ENCODE results near the gene GNAI2.
"Not testable (repeated sequence)": the region's sequence is repeated elsewhere in the genome, so short reads cannot be mapped to it uniquely, and the experiment has no call there.

The GNAI2 gene

DNA sequence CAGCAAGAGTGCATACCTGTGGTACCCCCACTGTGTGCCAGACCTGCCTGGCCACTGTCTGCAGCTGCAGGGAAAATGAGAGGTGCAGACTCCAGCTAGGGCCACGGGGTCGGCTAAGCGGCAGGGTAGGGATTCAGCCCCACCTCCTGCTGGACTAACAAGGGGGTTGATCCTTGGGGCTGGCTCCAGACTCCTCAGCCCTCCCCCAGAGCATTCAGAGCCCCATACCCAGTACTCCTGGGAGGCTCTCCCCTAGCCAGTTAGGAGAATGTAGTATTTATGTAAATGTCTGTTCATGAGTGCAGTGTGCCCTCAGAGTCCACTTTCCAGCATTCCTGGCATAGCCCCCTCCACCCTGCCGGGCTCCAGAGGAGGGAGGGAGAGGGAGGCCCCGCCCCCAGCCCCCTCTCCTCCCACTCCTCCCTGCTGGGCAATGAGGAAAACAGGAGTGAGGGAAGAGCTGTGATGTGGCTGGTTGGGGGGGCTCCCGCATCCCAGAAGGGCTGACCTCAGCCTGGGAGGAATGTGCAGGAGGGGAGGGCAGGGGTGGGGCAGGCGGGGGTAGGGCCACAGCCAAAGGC, 28.5 kb downstream of the GNAI2 start:
- peak; percentile 93 for DNase-seq (ENCODE audit: low read depth, low spot score)

DNA sequence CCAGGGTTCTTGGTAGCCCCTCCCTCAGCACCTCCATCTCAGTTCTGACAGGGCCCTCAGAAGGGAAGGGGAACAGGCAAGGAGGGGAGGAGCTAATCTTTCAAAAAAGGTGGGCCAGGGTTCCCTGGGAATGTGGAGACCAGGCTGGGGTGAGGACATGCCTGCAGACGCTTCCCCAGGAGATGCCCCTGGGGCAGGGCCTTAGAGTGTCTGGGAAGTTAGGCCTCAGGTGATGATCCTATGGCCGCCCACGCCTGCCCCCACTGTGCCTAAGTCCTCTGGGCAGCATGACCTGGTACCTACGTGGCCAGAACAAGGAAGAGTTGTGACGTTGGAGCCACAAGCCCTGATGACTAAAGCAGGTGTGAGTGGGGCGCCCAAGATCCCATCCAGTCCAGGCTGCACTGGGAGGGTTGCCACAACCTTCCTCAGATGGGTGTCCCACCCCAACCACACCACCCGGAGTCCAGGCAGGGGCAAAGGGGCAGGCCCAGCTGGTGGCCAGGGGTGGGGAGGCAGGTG, 29.0 kb downstream of the GNAI2 start:
- DNase-seq (ENCODE audit: low read depth, low spot score), result no peak

DNA sequence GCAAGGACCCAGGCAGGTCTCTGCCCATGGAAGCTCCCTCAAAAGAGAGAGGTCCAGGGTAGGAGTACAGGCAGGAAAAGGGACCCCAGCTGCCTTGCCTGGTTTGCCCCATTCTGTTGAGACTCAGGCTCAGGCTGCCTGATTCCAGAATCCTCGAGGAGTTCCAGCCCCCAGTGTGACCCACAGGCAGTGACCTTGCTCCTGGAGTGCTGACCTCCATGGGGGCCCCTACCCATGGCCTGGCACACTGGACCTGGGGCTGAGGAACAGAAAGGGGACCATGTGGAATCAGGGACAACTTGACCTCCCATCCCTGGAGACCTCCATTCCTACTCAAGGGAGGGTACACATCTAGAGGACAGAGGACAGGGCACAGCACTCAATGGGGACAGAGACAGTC, 29.6 kb downstream of the GNAI2 start:
- no peak for DNase-seq (ENCODE audit: low read depth, low spot score)

DNA sequence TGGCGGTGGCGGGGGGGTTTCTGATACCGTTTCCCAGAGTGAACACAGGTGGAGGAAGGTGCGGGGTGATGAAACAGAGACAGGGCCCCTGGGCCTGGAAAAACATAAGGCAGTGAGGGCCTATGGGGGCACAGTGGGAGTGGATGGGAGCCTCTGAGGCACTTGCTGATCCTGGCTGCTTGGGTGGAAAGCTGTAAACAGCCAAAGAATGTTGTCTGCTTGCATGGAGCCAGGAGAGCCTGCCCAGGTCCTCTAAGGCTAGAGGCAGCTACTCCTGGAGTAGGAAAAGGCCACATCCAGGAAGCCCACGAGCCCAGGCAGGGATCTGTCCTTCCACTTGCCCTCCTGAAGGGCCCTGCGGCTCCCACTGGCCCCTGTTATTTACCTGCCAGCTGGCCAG, 30.0 kb downstream of the GNAI2 start:
- DNase-seq (ENCODE audit: low read depth, low spot score), result no peak

DNA sequence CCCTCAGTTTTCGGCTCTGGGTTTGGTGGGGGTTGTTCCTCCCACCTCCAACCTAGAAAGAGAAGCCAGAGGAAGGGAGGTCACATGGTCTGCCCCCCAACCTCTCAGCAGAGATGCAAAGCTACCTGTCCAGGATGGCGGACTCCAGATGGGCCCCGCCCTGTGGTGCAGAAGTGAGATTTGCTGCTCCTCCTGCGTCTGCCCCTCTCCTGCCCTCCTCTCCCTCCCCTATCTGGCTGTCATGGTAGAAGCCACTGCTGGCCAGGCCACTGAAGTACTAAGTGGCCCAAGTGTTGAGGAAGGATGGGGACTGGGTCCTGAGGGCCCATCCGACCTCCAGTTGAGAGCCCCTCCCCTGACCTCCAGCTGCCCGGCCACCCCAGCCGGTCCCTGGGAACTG, 30.8 kb downstream of the GNAI2 start:
- no peak for DNase-seq (ENCODE audit: low read depth, low spot score)

DNA sequence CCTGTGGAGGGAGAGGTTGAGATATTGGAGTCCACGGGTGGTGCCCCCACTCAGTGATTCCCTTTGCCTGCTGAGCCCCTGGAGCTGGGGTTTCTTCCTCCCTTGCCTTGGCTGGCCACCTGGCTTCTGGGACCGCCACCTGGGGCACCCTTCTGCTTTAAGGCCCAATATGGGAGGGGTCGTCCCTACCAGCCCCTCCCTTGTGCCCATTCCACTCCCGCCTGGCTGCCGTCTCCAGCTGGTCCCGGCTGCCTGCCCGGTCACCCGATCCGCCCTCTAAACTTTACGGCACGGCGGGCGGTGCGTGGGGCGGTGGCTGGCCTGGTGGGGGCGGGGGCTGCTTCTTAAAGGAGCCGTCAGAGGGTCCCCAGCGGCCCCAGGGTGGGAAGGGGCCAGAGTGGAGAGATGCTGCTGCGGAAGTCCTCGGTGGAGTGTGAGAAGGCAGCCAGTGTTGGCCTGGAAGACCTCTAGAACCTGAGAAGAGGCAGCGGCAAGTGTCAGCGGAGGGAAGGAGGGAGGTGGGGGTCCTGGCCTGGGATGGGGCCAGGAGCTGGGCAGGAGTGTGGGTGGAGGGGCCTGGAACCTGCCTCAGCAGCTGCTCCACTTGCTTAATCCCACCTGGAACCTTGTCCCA, 31.4 kb downstream of the GNAI2 start:
- no peak for DNase-seq (ENCODE audit: low read depth, low spot score)

DNA sequence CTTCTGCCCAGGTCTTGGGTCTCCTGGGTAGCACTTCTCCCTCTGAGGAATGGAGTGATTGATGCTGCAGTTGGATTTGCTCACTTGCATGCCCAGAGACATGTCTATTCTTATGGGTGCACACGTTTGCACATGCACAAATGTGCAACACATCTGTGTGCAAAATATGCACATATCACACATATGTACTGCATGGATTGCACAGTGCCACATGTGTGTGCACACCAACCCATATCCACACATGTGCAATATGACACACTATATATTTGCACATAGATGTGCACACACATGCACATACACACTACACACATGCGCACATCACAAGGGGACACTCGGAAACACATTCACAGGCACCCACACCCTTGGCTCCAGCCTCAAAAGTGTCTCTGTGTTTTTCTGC, 32.3 kb downstream of the GNAI2 start:
- no peak for DNase-seq (ENCODE audit: low read depth, low spot score)

DNA sequence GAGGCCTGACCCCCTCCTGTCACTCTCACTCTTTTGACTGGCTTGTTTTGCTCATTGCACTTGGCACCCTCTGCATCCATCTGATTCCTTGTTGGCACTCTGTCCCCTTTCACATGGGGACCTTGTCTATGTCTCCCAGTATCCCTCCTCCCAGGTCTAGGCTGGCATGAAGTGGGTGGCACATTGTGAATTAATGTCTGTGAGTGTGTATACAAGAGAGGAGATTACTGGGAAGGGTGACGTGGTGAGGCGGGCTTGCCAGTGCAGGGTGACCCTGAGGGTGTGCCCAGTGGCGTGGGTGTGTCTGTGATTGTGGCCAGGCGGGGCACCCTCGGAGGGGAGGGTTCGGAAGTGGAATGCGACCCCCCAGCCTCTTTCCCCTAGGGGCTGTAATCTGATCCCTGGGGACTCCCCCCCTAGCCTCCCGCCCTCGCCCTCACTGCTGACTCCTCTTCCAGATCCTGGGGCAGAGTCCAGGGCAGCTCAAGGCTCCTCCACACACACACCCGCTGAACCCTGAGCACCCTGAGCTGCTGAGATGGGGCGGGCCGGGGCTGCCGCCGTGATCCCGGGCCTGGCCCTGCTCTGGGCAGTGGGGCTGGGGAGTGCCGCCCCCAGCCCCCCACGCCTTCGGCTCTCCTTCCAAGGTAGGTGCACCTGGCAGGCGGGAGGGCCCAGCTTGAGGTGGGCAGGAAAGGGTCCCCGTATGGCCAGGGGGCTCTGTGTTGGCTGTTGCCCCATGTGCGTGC, 32.9 kb downstream of the GNAI2 start, which contains the start of gene SEMA3B:
TSS of gene SEMA3B (plus strand) at position 445 of the 749 bp plus-strand sequence. CDS start at position 539, 94 bp downstream.
- no peak for DNase-seq (ENCODE audit: low read depth, low spot score)

DNA sequence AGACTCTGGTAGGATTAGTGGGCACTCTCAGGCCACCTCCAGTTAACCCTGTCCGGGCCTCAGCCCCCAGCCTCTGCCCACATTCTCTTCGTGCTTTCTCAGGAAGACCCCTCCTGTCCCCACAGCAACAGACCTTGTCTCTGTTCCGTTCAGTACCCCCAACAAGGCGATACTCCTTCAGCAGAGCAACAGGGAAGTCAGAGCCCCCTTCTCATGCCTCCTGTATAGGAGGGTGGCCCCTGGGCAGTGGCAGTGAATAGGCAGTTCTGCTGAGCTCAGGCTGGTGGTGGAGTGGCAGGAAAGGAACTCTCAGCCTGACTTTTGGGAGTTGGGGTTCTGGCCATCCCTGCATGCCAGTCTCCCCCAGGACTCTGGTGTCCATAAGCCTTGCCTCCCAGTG, 33.5 kb downstream of the GNAI2 start:
- DNase-seq (ENCODE audit: low read depth, low spot score), result no peak

DNA sequence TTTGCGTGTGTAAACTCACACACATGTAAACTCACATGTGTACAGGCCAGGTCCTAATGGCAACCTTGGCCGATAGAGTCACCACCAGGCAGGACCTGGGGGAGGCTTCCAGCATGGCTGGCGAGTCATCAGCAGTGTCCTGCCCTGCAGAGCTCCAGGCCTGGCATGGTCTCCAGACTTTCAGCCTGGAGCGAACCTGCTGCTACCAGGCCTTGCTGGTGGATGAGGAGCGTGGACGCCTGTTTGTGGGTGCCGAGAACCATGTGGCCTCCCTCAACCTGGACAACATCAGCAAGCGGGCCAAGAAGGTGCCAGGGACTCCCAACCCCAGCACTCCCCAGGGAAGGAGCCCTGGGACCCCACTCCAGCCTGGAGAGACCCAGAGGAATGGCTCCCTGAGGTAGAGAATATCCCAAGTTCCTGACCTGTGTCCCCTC, 34.0 kb downstream of the GNAI2 start:
- no peak for DNase-seq (ENCODE audit: low read depth, low spot score)

DNA sequence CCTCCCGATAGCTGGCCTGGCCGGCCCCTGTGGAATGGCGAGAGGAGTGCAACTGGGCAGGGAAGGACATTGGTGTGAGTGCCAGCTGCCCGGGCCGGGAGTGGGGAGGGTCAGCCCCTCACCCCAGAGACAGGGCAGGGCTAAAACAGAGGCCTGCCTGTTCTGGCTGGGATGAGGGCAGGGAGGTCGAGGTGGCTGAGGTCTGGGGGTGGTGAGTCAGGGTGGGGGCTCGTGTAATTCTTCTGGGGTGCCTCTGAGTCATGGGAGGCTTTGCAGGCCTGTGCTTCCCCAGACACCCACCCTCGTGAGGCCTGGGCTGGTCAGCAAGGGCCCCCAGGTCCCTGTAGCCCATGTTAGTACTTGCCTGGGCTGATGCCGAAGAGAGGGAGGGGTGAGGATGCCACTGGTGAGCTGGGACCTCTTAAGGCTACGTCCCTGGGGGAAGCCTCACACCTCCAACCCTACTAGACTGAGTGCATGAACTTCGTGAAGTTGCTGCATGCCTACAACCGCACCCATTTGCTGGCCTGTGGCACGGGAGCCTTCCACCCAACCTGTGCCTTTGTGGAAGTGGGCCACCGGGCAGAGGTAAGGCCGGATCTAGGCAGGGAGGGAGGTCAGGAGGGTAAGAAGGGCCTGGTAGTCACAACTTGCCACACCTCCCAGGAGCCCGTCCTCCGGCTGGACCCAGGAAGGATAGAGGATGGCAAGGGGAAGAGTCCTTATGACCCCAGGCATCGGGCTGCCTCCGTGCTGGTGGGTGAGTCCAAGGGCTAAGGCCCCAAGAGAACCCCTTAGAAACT, 34.6 kb downstream of the GNAI2 start:
- no peak for DNase-seq (ENCODE audit: low read depth, low spot score)

DNA sequence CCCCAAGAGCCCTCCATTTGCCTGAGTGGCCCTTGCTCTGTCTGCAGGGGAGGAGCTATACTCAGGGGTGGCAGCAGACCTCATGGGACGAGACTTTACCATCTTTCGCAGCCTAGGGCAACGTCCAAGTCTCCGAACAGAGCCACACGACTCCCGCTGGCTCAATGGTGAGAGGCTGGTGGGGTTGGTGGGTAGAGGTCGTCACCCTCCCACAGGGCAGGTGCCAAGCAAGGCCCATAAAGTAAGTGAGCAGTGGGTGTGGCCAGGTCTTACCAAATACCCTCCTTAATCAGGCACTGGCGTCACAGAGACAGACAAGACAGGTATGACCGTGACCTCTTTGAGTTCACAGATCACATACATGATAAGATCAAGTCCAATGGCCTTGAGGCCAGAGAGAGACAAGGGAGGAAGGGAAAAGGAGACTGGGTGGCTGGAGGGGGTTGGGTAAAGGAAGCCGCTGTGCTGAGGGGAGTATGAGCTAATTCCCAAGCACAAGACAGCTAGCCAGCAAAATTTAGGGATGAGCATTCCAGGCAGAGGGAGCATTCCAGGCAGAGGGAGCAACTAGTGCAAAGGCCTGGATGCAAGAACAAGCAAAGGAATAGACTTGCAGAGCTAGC, 35.4 kb downstream of the GNAI2 start:
- DNase-seq (ENCODE audit: low read depth, low spot score), result no peak

DNA sequence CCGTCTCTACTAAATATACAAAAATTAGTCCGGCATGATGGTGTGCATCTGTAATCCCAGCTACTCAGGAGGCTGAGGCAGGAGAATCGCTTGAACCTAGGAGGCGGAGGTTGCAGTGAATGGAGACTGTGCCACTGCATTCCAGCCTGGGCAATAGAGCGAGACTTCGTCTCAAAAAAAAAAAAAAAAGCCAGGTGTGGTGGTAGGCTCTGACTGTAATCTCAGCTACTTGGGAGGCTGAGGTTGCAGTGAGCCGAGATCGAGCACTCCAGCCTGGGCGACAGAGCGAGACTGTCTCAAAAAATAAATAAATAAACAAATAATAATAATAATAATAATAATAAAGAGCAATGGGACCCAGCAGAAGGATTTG, 36.5 kb downstream of the GNAI2 start:
- DNase-seq (ENCODE audit: low read depth, low spot score), result not testable (repeated sequence)

DNA sequence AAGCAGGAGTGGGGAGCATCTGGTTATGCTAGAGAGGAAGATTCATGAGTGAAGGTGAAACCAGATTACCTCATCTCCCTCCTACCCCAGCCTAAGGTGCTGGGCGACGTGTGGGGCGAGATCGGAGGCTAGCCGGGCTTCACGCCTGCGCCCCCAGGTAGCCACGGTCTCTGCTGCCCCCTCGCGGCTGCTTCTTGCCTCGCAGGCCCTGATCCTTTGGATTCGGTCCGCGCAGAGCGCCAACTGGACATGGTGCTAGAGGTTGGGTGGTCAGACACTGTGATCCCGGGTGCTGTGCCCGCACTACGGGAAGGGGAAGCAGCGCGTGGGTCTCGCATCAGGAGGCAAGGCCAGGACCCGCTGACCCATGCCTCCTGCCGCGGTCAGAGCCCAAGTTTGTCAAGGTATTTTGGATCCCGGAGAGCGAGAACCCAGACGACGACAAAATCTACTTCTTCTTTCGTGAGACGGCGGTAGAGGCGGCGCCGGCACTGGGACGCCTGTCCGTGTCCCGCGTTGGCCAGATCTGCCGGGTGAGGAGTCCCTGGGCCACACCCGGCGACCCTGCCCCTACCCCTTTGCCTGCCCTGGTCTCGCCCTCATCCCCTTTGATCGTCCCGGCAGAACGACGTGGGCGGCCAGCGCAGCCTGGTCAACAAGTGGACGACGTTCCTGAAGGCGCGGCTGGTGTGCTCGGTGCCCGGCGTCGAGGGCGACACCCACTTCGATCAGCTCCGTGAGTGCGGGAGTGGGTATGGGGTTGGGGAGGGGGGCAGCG, 37.1 kb downstream of the GNAI2 start:
- DNase-seq (ENCODE audit: low read depth, low spot score), result no peak

DNA sequence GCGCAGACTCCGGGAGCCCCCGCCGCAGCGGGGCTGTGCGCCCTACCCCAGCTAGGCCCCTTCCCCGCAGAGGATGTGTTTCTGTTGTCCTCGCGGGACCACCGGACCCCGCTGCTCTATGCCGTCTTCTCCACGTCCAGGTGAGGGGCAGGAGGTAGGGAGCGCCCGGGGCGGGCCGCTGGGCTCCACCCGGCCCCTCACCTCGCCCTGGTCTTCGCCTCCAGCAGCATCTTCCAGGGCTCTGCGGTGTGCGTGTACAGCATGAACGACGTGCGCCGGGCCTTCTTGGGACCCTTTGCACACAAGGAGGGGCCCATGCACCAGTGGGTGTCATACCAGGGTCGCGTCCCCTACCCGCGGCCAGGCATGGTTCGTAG, 37.7 kb downstream of the GNAI2 start:
- DNase-seq (ENCODE audit: low read depth, low spot score), result no peak

DNA sequence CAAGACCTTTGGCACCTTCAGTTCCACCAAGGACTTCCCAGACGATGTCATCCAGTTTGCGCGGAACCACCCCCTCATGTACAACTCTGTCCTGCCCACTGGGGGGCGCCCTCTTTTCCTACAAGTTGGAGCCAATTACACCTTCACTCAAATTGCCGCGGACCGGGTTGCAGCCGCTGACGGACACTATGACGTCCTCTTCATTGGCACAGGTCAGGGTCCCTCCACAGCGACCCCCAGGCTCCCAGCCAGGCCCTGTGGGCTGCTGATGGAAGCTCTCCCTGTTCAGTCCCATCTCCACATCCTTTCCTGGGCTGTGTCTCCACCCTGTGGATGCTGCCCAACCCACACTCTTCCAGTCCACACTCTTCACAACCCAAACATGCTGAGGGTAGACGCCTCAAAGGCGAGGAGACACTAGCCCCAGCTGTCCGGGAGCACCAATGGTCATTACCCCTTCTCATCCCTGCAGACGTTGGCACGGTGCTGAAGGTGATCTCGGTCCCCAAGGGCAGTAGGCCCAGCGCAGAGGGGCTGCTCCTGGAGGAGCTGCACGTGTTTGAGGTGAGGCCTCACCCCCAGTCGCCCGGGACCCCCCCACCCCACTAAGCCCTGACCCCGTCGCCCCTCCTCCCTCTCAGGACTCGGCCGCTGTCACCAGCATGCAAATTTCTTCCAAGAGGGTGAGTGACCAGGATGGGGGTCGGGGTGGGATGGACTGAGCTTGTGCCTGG, 38.5 kb downstream of the GNAI2 start:
- no peak for DNase-seq (ENCODE audit: low read depth, low spot score)

DNA sequence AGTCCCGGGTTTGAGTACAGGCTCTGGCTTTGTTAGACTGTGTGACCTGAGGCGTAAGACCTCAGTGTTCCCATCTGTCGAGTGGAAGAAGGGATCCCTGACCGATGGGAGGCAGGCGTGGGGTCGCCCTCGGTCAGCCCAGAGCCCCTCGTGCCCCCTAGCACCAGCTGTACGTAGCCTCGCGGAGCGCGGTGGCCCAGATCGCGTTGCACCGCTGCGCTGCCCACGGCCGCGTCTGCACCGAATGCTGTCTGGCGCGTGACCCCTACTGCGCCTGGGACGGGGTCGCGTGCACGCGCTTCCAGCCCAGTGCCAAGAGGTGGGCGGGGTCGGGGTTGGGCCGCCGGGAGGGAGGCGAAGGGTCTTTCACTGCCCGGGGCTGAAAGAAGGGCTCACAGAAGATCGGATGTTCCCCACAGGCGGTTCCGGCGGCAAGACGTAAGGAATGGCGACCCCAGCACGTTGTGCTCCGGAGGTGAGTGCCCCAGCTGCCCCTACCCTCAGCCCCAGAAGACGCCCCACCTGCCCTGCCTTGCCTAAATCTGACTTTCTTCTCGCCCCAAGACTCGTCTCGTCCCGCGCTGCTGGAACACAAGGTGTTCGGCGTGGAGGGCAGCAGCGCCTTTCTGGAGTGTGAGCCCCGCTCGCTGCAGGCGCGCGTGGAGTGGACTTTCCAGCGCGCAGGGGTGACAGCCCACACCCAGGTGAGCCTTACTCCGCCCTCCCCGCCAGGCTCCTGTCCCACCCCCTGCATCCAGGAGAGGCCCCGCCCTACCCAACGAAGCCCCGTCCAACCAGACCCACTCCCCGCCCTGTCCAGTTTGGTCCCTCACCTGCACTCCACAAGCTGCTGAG, 39.4 kb downstream of the GNAI2 start:
- DNase-seq (ENCODE audit: low read depth, low spot score), result no peak

DNA sequence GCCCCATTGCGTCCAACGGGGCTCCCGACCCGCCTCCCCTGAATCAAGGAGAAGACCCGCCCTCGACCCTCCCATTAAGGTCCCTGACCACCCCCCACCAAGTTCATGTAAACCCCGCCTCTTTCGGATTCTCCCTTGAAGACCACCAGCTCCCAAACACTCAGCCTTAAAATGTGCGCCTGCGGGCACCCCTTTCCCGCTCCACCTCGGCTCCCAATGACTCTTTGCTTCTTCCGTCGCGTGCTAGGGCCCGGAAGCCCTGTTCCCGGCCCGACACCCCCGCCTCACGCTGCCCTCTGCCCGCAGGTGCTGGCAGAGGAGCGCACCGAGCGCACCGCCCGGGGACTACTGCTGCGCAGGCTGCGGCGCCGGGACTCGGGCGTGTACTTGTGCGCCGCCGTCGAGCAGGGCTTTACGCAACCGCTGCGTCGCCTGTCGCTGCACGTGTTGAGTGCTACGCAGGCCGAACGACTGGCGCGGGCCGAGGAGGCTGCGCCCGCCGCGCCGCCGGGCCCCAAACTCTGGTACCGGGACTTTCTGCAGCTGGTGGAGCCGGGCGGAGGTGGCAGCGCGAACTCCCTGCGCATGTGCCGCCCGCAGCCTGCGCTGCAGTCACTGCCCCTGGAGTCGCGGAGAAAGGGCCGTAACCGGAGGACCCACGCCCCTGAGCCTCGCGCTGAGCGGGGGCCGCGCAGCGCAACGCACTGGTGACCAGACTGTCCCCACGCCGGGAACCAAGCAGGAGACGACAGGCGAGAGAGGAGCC, 40.2 kb downstream of the GNAI2 start:
- no peak for DNase-seq (ENCODE audit: low read depth, low spot score)

DNA sequence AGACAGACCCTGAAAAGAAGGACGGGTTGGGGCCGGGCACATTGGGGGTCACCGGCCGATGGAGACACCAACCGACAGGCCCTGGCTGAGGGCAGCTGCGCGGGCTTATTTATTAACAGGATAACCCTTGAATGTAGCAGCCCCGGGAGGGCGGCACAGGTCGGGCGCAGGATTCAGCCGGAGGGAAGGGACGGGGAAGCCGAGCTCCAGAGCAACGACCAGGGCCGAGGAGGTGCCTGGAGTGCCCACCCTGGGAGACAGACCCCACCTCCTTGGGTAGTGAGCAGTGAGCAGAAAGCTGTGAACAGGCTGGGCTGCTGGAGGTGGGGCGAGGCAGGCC, 40.7 kb downstream of the GNAI2 start:
- no peak for DNase-seq (ENCODE audit: low read depth, low spot score)

Measured in iPS DF 19.7 (cell line).